ENCODE results near the gene OBP2B.
A peak's percentile ranks its signal among the peaks of the same experiment; 100 is the strongest.

Gene OBP2B

GRCh38 chr9:133167096-133167730 is 41.8 kb downstream of the OBP2B start:
- no peak for FAIRE-seq
- no peak for DNase-seq (ENCODE audit: insufficient read length, low spot score)
- no peak for TF ChIP-seq POLR2A (IDR thresholded peaks at IDR 0.05; ENCODE audit: low read depth, low read length)

- DNase-seq (ENCODE audit: insufficient read length, low spot score) (no peak), FAIRE-seq (no peak)
- TF ChIP-seq POLR2A (IDR thresholded peaks at IDR 0.05; ENCODE audit: low read depth, low read length) = no peak
Observed at GRCh38 chr9:133166392-133166791, 42.7 kb downstream of the OBP2B start.

- TF ChIP-seq POLR2A (IDR thresholded peaks at IDR 0.05; ENCODE audit: low read depth, low read length) = no peak
- FAIRE-seq = no peak
- DNase-seq (ENCODE audit: insufficient read length, low spot score) = no peak
Observed at GRCh38 chr9:133165452-133165730, 43.7 kb downstream of the OBP2B start.

- FAIRE-seq = no peak
- no peak for TF ChIP-seq POLR2A (IDR thresholded peaks at IDR 0.05; ENCODE audit: low read depth, low read length)
Observed at GRCh38 chr9:133164191-133164590, 44.9 kb downstream of the OBP2B start.

GRCh38 chr9:133163504-133164172 is 45.4 kb downstream of the OBP2B start, which contains the start of gene GBGT1:
GBGT1 (minus strand) TSS chr9:133163914; CDS start chr9:133162412, 1,502 bp downstream.
- DNase-seq (ENCODE audit: insufficient read length, low spot score) (no peak), FAIRE-seq (no peak)
- peak; percentile 47 for TF ChIP-seq POLR2A (IDR thresholded peaks at IDR 0.05; ENCODE audit: low read depth, low read length)

More at GRCh38 chr9:133164191-133164590, 44.9 kb downstream of the OBP2B start:
- no peak for DNase-seq (ENCODE audit: insufficient read length, low spot score)

- no peak for TF ChIP-seq POLR2A (IDR thresholded peaks at IDR 0.05; ENCODE audit: low read depth, low read length)
- no peak for FAIRE-seq
- no peak for DNase-seq (ENCODE audit: insufficient read length, low spot score)
Observed at GRCh38 chr9:133162861-133163503, 46.1 kb downstream of the OBP2B start.

GRCh38 chr9:133161547-133161950 is 47.5 kb downstream of the OBP2B start:
- DNase-seq (ENCODE audit: insufficient read length, low spot score) = no peak
- no peak for FAIRE-seq

GRCh38 chr9:133160742-133161546 is 48.1 kb downstream of the OBP2B start:
- DNase-seq (ENCODE audit: insufficient read length, low spot score) (peak; percentile 95), FAIRE-seq (peak; percentile 87)
- TF ChIP-seq POLR2A (IDR thresholded peaks at IDR 0.05; ENCODE audit: low read depth, low read length) = no peak

More at GRCh38 chr9:133161547-133161950, 47.5 kb downstream of the OBP2B start:
- no peak for TF ChIP-seq POLR2A (IDR thresholded peaks at IDR 0.05; ENCODE audit: low read depth, low read length)

- no peak for DNase-seq (ENCODE audit: insufficient read length, low spot score)
- no peak for TF ChIP-seq POLR2A (IDR thresholded peaks at IDR 0.05; ENCODE audit: low read depth, low read length)
- FAIRE-seq = no peak
Observed at GRCh38 chr9:133158695-133159094, 50.4 kb downstream of the OBP2B start.

All from H54 (cell line).